Endothelial cell of umbilical vein (primary cell): Measurements from ENCODE around the gene ZDHHC18. TPM values are rescaled to one million over a fixed set of nuclear protein-coding genes. Genes with fewer than 3 reads are reported as not detected.

ENCODE experiments used
- BruUV-seq: library from RNA; stranded (reverse); fragments of 400-500 nt; replicated peaks from 2 replicates; lab custom pipeline; 2021; lab: Mats Ljungman, UMichigan
- CTCF ChIA-PET: fragments of 300-600, 350-600 bp; sonication (Branson Sonifier 250); formaldehyde crosslinking; loops from one replicate; lab custom pipeline; 2021; ENCODE audit warnings: antibody characterized with exemption, inconsistent platforms; lab: Charles Lee
- POLR2A ChIA-PET: fragments of 300-600, 350-600 bp; sonication (Branson Sonifier 250); formaldehyde crosslinking; loops from one replicate; lab custom pipeline; 2021; ENCODE audit warnings: antibody characterized with exemption, inconsistent platforms; lab: Charles Lee
- DNase-seq: peaks from one replicate; pipeline ENCODE4 v3.0.0-alpha.2; 2011; ENCODE audit warnings: low read depth, low spot score
- FAIRE-seq: peaks from 2 replicates; lab custom pipeline; 2011; peaks lifted over from hg19 to GRCh38; lab: Jason Lieb, UNC
- H2AFZ ChIP-seq: 2 replicates; pipeline ENCODE4 v1.6.0; 2012; ENCODE audit warnings: low read depth, low read length, control low read depth, inconsistent platforms
- H3K27ac ChIP-seq: 2 replicates; pipeline ENCODE4 v1.5.1; 2011; ENCODE audit warnings: low read depth, mild to moderate bottlenecking, control low read depth, low read length, moderate library complexity; ENCODE audit not compliant: insufficient read depth
- H3K27me3 ChIP-seq, 2 experiments: 2 replicates each; pipeline versions ENCODE4 v1.6.0 to v1.6.1; 2011; ENCODE audit warnings: low read length in 2 of 2, mixed read lengths in 1 of 2; ENCODE audit not compliant: control insufficient read depth in 2 of 2, insufficient read depth in 2 of 2
- H3K36me3 ChIP-seq, 2 experiments: 2 replicates in 1 of 2; 3 replicates in 1 of 2; pipeline ENCODE4 v1.5.1; 2011; ENCODE audit warnings: low read length in 2 of 2, mild to moderate bottlenecking in 1 of 2, moderate library complexity in 1 of 2; ENCODE audit not compliant: control insufficient read depth in 2 of 2, insufficient read depth in 2 of 2; ENCODE audit errors: extremely low read depth in 1 of 2
- H3K4me1 ChIP-seq: 3 replicates; pipeline ENCODE4 v1.5.1; 2011; ENCODE audit warnings: mild to moderate bottlenecking, low read length; ENCODE audit not compliant: control insufficient read depth, insufficient read depth; ENCODE audit errors: extremely low read depth
- H3K4me2 ChIP-seq: 2 replicates; pipeline ENCODE4 v1.6.1; 2011; ENCODE audit warnings: low read length, control low read depth, mixed read lengths; ENCODE audit not compliant: insufficient read depth
- H3K4me3 ChIP-seq, 3 experiments: fragments of 200-600 bp in 1 of 3; sonication (generic), shearing (Covaris generic) in 1 of 3; replicated peaks in 1 of 3; 2 replicates each; pipeline ENCODE4 v1.5.1; 2011 to 2016; ENCODE audit warnings: control low read depth in 3 of 3, low read length in 3 of 3, mild to moderate bottlenecking in 2 of 3, inconsistent platforms in 1 of 3, low read depth in 1 of 3, moderate library complexity in 1 of 3; ENCODE audit not compliant: insufficient read depth in 1 of 3
- H3K79me2 ChIP-seq: 2 replicates; pipeline ENCODE4 v1.6.0; 2012; ENCODE audit warnings: low read length, inconsistent platforms; ENCODE audit not compliant: control insufficient read depth, insufficient read depth
- H3K9ac ChIP-seq: replicated peaks from 2 replicates; pipeline ENCODE3; 2011; ENCODE audit warnings: low read length, control low read depth; ENCODE audit not compliant: insufficient read depth; ENCODE audit errors: extremely low read depth
- H3K9me1 ChIP-seq: replicated peaks from 3 replicates; pipeline ENCODE4 v1.6.0; 2011; ENCODE audit warnings: mild to moderate bottlenecking, low read length; ENCODE audit not compliant: control insufficient read depth, insufficient read depth; ENCODE audit errors: extremely low read depth
- H3K9me3 ChIP-seq: replicated peaks from 2 replicates; pipeline ENCODE4 v1.5.1; 2012; ENCODE audit warnings: low read length, inconsistent platforms; ENCODE audit not compliant: control insufficient read depth, insufficient read depth
- H4K20me1 ChIP-seq: replicated peaks from 2 replicates; pipeline ENCODE3; 2011; ENCODE audit warnings: mild to moderate bottlenecking, low read length; ENCODE audit not compliant: control insufficient read depth, insufficient read depth; ENCODE audit errors: extremely low read depth
- CTCF ChIP-seq, 2 donors: IDR thresholded peaks; 1 replicate in 1 of 2; 2 replicates in 1 of 2; pipeline ENCODE4 v1.5.1; 2011; ENCODE audit warnings: low read length in 2 of 2, mild to moderate bottlenecking in 2 of 2, moderate library complexity in 2 of 2, control low read depth in 1 of 2, inconsistent platforms in 1 of 2, low read depth in 1 of 2; ENCODE audit not compliant: insufficient read depth in 1 of 2; ENCODE audit errors: extremely low read depth in 1 of 2
- EZH2 ChIP-seq: IDR thresholded peaks from 2 replicates; pipeline ENCODE4 v1.6.1; 2012; ENCODE audit warnings: borderline replicate concordance, low read depth, mild to moderate bottlenecking, moderate library complexity, low read length, inconsistent platforms; ENCODE audit not compliant: severe bottlenecking
- FOS ChIP-seq: IDR thresholded peaks from 2 replicates; pipeline ENCODE4 v1.6.1; 2011; ENCODE audit warnings: mild to moderate bottlenecking, low read length, moderate library complexity, borderline replicate concordance; ENCODE audit not compliant: insufficient read depth
- GATA2 ChIP-seq: IDR thresholded peaks from 2 replicates; pipeline ENCODE4 v1.7.0; 2011; ENCODE audit warnings: low read depth, mild to moderate bottlenecking, moderate library complexity, mixed read lengths, low read length; ENCODE audit not compliant: insufficient read length, insufficient read depth
- JUN ChIP-seq: IDR thresholded peaks from 2 replicates; pipeline ENCODE4 v1.6.1; 2011; ENCODE audit warnings: borderline replicate concordance, low read depth; ENCODE audit not compliant: insufficient read length, insufficient read depth
- MAX ChIP-seq: IDR thresholded peaks from 2 replicates; pipeline ENCODE4 v1.6.1; 2011; ENCODE audit not compliant: insufficient read depth, insufficient read length
- MYC ChIP-seq: IDR thresholded peaks from one replicate; pipeline ENCODE4 v1.6.1; 2011; ENCODE audit warnings: mild to moderate bottlenecking, low read depth, low read length
- POLR2A ChIP-seq: IDR thresholded peaks from 2 replicates; pipeline ENCODE4 v1.6.1; 2012; ENCODE audit warnings: low read depth, mild to moderate bottlenecking, control low read depth, low read length
- POLR2AphosphoS5 ChIP-seq: IDR thresholded peaks from 2 replicates; pipeline ENCODE4 v1.6.1; 2012; ENCODE audit warnings: low read depth, mild to moderate bottlenecking, control low read depth, low read length, moderate library complexity; ENCODE audit not compliant: insufficient read depth
- dilution Hi-C: fragments of 300-500 bp; cut with MboI; formaldehyde crosslinking; loops from one replicate; pipeline ENCODE4 v1.15.0; 2019; ENCODE audit warnings: low sequenced_read_pairs; ENCODE audit not compliant: extremely low pct_ligation_motif_present
- intact Hi-C: fragments of 100-400 bp; cut with micrococcal nuclease; formaldehyde crosslinking; loops from one replicate; pipeline ENCODE4 v1.10.0; 2022
- polyA plus RNA-seq, 4 experiments: library from polyadenylated mRNA; depleted of rRNA in 3 of 4; stranded (reverse) in 3 of 4; unstranded in 1 of 4; fragments of >200 nt; gene quantifications; 2 replicates each; pipeline versions ENCODE4 v1.2.1 to v1.2.3, GENCODE V29; 2011 to 2012; ENCODE audit warnings: missing spikeins in 1 of 4
- total RNA-seq: library from RNA; stranded (reverse); gene quantifications from 2 replicates; pipeline ENCODE4 v1.2.3, GENCODE V29; 2021

The ZDHHC18 gene
- total and polyA plus RNA-seq, 2 donors (not counting 3 experiments of a cell fraction or from before 2014, with no cell fraction given): 25.2 to 48.2 TPM

GRCh38 chr1:26814377-26814776 lies 12.1 kb upstream of the ZDHHC18 start:
- H3K4me2 ChIP-seq: no peak overlapping the region
- no peak for FAIRE-seq
- H3K4me3 ChIP-seq: no peak overlapping the region
- dilution Hi-C loops (no loop called here), intact Hi-C loops (no loop called here)
- CTCF ChIA-PET: interaction anchor here (3.3 kb wide), 1 partner anchor 12 kb away, joined by 8 read pairs; the partner anchor contains the start of gene ZDHHC18
- H4K20me1 ChIP-seq: no peaks in the 10 kb centered on the region
- H3K9ac ChIP-seq: no peak overlapping the region
- no peaks in the 10 kb centered on the region for H3K79me2 ChIP-seq
- no peaks in the 10 kb centered on the region for H3K9me3 ChIP-seq
- POLR2A ChIA-PET: interaction anchor here (0.7 kb wide), 1 partner anchor 210 kb away, joined by 3 read pairs; no protein-coding TSS in a partner anchor
- no peaks in the 10 kb centered on the region for H3K27me3 ChIP-seq
- no TSS peak for BruUV-seq
- no peak overlapping the region for H2AFZ ChIP-seq
- DNase-seq: no peak
- no peak for TF ChIP-seq MYC
- TF ChIP-seq POLR2A: no peak
- TF ChIP-seq JUN: no peak
- no peak for TF ChIP-seq POLR2AphosphoS5
- TF ChIP-seq GATA2: no peak
- TF ChIP-seq MAX: no peak
- no peak for TF ChIP-seq EZH2
- no peak for TF ChIP-seq FOS
- TF ChIP-seq CTCF (IDR thresholded peaks at IDR 0.05; ENCODE audit: extremely low read depth in 1 of 2, insufficient read depth in 1 of 2, low read depth in 1 of 2, low read length in 2 of 2): no peak
- H3K27ac ChIP-seq: no peak overlapping the region
- H3K36me3 ChIP-seq: no peaks in the 10 kb centered on the region
- H3K9me1 ChIP-seq: no peaks in the 10 kb centered on the region
- no peaks in the 10 kb centered on the region for H3K4me1 ChIP-seq
